Brain microvascular endothelial cell (primary cell): ENCODE results near the gene DPH3.

ENCODE experiments used
- DNase-seq: peaks from one replicate; pipeline ENCODE4 v3.0.0-alpha.2; 2020
- H3K27ac ChIP-seq: fragments of 250-450 bp; sonication (Bioruptor Pico); 2 replicates; pipeline ENCODE4 v1.5.1; 2020; ENCODE audit warnings: mild to moderate bottlenecking, moderate library complexity
- H3K27me3 ChIP-seq: fragments of 250-450 bp; sonication (Bioruptor Pico); replicated peaks from 2 replicates; pipeline ENCODE4 v1.5.1; 2020; ENCODE audit warnings: mild to moderate bottlenecking
- H3K36me3 ChIP-seq: fragments of 250-450 bp; sonication (Bioruptor Pico); replicated peaks from 2 replicates; pipeline ENCODE4 v1.5.1; 2020; ENCODE audit warnings: mild to moderate bottlenecking
- H3K4me3 ChIP-seq: 2 replicates; pipeline ENCODE4 v1.5.1; 2011; ENCODE audit warnings: low read depth, mild to moderate bottlenecking, control low read depth, low read length, moderate library complexity
- CTCF ChIP-seq: IDR thresholded peaks from 2 replicates; pipeline ENCODE4 v1.5.1; 2011; ENCODE audit warnings: low read depth, mild to moderate bottlenecking, moderate library complexity, low read length, control low read depth, inconsistent platforms; ENCODE audit errors: missing control alignments
- in situ Hi-C: cut with HindIII; loops from 2 replicates; pipeline ENCODE4 v1.10.0; 2017; ENCODE audit warnings: low sequenced_read_pairs, low pct_ligation_motif_present

DPH3 gene

GRCh38 chr3:16258177-16258576 is 6.6 kb downstream of the DPH3 start:
- in situ Hi-C loops: no loop called here

GRCh38 chr3:16257309-16257708 is 7.4 kb downstream of the DPH3 start:
- no peak for DNase-seq
- Histone ChIP-seq H3K27me3 (no peaks in the 10 kb centered on the region), H3K27ac (no peak overlapping the region), H3K4me3 (no peak overlapping the region), H3K36me3 (peaks cover 6% of the 10 kb centered on the region)
- in situ Hi-C loops: no loop called here
- no peak for TF ChIP-seq CTCF

More at GRCh38 chr3:16258177-16258576, 6.6 kb downstream of the DPH3 start:
- TF ChIP-seq CTCF: no peak
- no peak overlapping the region for H3K4me3 ChIP-seq
- peaks cover 6% of the 10 kb centered on the region for H3K36me3 ChIP-seq
- no peak for DNase-seq
- H3K27me3 ChIP-seq: no peaks in the 10 kb centered on the region
- H3K27ac ChIP-seq: no peak overlapping the region

GRCh38 chr3:16255726-16256125 is 9.0 kb downstream of the DPH3 start:
- in situ Hi-C loops: no loop called here
- peaks cover 3% of the 10 kb centered on the region for H3K36me3 ChIP-seq
- TF ChIP-seq CTCF: no peak
- DNase-seq: no peak
- H3K4me3 ChIP-seq: no peak overlapping the region
- no peak overlapping the region for H3K27ac ChIP-seq
- H3K27me3 ChIP-seq: no peaks in the 10 kb centered on the region

- TF ChIP-seq CTCF: no peak
- in situ Hi-C loops: no loop called here
- peaks cover under 1% of the 10 kb centered on the region for H3K36me3 ChIP-seq
Measured at GRCh38 chr3:16255326-16255725, 9.4 kb downstream of the DPH3 start.

GRCh38 chr3:16254916-16255315 is 9.8 kb downstream of the DPH3 start:
- H3K4me3 ChIP-seq: no peak overlapping the region
- no peak for DNase-seq
- no peak overlapping the region for H3K27ac ChIP-seq
- TF ChIP-seq CTCF: no peak
- in situ Hi-C loops: no loop called here
- H3K36me3 ChIP-seq: no peaks in the 10 kb centered on the region
- H3K27me3 ChIP-seq: no peaks in the 10 kb centered on the region

More at GRCh38 chr3:16255326-16255725, 9.4 kb downstream of the DPH3 start:
- no peak for DNase-seq
- Histone ChIP-seq H3K4me3 (no peak overlapping the region), H3K27me3 (no peaks in the 10 kb centered on the region), H3K27ac (no peak overlapping the region)

GRCh38 chr3:16253601-16254000 is 11.1 kb downstream of the DPH3 start:
- in situ Hi-C loops: no loop called here
- TF ChIP-seq CTCF: no peak

More at GRCh38 chr3:16253601-16254000, 11.1 kb downstream of the DPH3 start:
- no peak for DNase-seq
- H3K27ac ChIP-seq: no peak overlapping the region
- no peaks in the 10 kb centered on the region for H3K27me3 ChIP-seq
- H3K4me3 ChIP-seq: no peak overlapping the region
- H3K36me3 ChIP-seq: no peaks in the 10 kb centered on the region
